Measurements from ENCODE around the gene ITFG1.

ITFG1 gene

GRCh38 chr16:47127541-47127940 lies 333.3 kb downstream of the ITFG1 start (continued):
- no peak for TF ChIP-seq ZNF132 (tag by site-specific recombination; IDR thresholded peaks at IDR 0.05; ENCODE audit: borderline replicate concordance)
- TF ChIP-seq ZNF501 (tag by site-specific recombination; IDR thresholded peaks at IDR 0.05) = no peak
- no peak for TF ChIP-seq OSR2 (tag by site-specific recombination; IDR thresholded peaks at IDR 0.05)
- TF ChIP-seq ZNF214 (tag by site-specific recombination; IDR thresholded peaks at IDR 0.05; ENCODE audit: borderline replicate concordance) = no peak
- no peak for TF ChIP-seq PBX3 (CRISPR knock-in tag; IDR thresholded peaks at IDR 0.05)
- TF ChIP-seq ZNF548 (tag by site-specific recombination; IDR thresholded peaks at IDR 0.05) = no peak
- no peak for TF ChIP-seq ZNF629 (tag by site-specific recombination; IDR thresholded peaks at IDR 0.05)
- TF ChIP-seq BCL6B (tag by site-specific recombination; IDR thresholded peaks at IDR 0.05) = no peak
- no peak for TF ChIP-seq ZSCAN5A (tag by site-specific recombination; IDR thresholded peaks at IDR 0.05)
- no peak for TF ChIP-seq ZNF623 (tag by site-specific recombination; IDR thresholded peaks at IDR 0.05)
- TF ChIP-seq YY1 (tag by site-specific recombination; IDR thresholded peaks at IDR 0.05) = no peak

GRCh38 chr16:47125757-47126156 lies 335.1 kb downstream of the ITFG1 start:
- Histone ChIP-seq H3K4me1 (ENCODE audit: control insufficient read depth, insufficient read depth, low read length) (no peaks in the 10 kb centered on the region), H3K27ac (ENCODE audit: extremely low read depth, low read depth, low read length) (no peak overlapping the region), H3K4me3 (ENCODE audit: low read depth, low read length) (no peak overlapping the region), H3K9me3 (ENCODE audit: control insufficient read depth, insufficient read depth, low read depth, low read length) (no peaks in the 10 kb centered on the region), H3K36me3 (ENCODE audit: control insufficient read depth in 2 of 2, insufficient read depth in 1 of 2, low read length in 2 of 2) (peaks cover 0 to 44% of the 10 kb centered on the region in 2 experiments; a peak in 1 of 3 replicates)
- TF ChIP-seq ZNF416 (tag by site-specific recombination; IDR thresholded peaks at IDR 0.05) (no peak), ZNF596 (tag by site-specific recombination; IDR thresholded peaks at IDR 0.05) (no peak), ZSCAN30 (tag by site-specific recombination; IDR thresholded peaks at IDR 0.05) (no peak), ZBTB6 (tag by site-specific recombination; IDR thresholded peaks at IDR 0.05) (no peak), ZNF473 (tag by site-specific recombination; IDR thresholded peaks at IDR 0.05) (no peak), ZBTB8A (tag by site-specific recombination; IDR thresholded peaks at IDR 0.05) (no peak), ZBTB21 (tag by site-specific recombination; IDR thresholded peaks at IDR 0.05) (no peak), ZSCAN23 (tag by site-specific recombination; IDR thresholded peaks at IDR 0.05) (no peak), KLF9 (tag by site-specific recombination; IDR thresholded peaks at IDR 0.05; ENCODE audit: low read depth) (no peak), ZNF670 (tag by site-specific recombination; IDR thresholded peaks at IDR 0.05; ENCODE audit: low read depth) (no peak), PRDM6 (tag by site-specific recombination; IDR thresholded peaks at IDR 0.05) (no peak)
- ChIA-PET CTCF (interaction anchor here (0.6 to 5.4 kb wide), 2 partner anchors 10 to 16 kb away, joined by 3 to 21 read pairs; partner anchors contain the start of gene NETO2), POLR2A (no interaction called here)

Measured in HEK293 (cell line).